GM19463 (cell line): ENCODE results near the gene GNB1.
A peak's percentile ranks its signal among the peaks of the same experiment; 100 is the strongest.

Source experiments
- ATAC-seq: cut with Tn5 transposase; IDR thresholded peaks from one replicate; pipeline ENCODE4 v1.9.1; 2021; ENCODE audit warnings: mild to moderate bottlenecking, moderate library complexity; ENCODE audit not compliant: unreplicated experiment

GNB1 gene

DNA sequence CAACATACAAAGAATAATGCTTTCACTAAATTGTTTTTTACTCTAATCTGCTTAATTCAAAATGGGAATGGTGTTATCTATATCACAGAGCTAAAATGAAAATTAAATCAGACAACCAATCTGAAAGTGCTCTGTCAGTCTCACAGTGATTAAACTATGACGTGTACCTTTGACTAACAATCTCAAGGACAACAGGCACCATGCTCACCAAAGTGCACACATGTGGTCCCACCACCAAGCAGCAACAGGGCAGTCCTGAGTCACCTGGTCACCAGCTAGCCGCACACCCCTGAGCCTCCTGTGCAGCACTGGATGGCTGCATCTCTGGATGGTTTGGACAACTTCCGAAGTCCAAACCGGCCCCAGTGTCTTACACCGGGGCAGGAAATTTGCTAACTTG is 58.1 kb downstream of the GNB1 start:
- no peak for ATAC-seq

DNA sequence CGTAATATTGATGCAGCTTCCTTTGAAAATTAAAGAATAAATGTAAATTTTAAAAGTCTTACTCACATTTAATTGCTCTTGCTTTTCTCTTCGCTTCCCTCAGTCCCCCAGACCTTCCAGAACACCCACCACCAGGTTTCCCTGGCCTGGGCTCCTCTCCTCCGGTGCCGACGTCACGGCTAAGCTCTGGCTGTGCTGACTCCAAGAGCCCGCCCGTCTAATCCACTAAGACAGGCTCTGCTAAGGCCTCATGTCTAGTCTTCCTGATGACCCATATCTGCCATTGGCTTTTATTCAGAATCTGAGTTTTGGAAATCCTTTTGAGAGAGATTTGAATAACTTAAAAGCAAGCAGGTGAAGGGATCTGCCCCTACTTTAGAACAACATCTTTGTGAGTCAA is 58.7 kb downstream of the GNB1 start:
- no peak for ATAC-seq

DNA sequence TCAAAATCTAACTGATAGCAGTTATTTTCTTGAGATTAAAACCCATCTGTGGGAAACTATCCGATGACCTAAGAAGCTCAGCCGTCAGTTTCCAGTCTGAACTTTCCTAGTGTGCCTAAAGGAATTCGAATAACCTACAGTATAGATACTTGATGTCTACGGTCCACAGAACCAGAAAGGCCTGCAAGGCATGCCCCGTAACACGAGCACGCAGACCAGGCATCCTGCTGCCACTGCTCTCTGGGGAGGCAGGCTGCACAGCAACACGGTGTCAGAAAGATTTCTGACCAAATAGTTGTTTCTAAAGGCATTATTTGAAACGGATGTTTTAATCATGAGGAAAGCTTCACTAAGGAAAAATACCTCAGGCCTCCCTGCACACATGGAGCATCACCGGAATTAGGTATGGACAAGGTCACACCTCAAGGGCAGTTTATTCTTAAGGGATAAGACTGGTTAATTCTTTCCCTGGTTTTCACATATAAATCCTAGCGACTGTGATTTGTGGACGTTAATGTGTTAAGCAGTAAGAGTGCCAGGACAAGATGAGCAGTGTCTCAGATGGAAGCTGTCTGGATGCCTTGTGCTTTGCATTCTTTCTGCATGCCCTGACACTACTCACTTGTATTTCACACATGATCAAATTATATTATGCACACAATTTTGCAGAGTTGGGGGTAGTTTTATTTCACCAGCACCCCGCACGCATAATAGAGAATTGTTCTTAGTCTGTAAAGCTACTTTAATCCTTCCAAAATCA is 63.6 kb downstream of the GNB1 start:
- no peak for ATAC-seq

DNA sequence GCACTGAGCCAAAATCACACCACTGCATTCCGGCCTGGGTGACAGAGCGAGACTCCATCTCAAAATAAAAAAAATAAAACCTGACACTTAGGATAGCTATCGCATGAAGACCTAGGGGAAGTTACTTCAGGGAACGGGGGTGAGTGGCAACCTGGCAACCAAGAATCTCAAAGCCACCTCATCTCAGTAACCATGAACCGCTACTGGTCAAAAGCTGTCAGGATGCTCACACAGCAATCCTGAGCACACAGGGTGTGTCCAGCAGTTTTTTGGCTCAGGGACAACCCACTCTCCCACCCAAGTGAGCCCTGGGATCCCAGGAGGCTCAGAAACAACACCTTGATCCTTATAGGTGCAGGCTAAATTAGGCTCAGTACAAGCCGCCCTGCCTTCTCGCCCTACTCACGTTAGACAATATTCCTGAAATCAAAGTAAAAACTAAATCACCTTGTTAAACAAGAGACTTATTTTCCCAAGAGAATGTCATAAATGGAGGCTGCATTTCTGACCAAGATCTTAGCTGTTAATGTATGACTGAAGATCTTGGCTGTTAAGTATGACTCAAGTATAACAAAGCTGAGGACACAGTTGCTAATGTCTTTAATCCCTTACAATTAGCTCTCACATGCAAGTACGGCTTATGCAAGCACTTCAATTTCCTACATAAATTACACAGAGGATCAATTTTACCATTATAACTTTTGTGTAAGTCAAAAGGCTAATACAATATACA is 64.4 kb downstream of the GNB1 start:
- ATAC-seq = no peak

DNA sequence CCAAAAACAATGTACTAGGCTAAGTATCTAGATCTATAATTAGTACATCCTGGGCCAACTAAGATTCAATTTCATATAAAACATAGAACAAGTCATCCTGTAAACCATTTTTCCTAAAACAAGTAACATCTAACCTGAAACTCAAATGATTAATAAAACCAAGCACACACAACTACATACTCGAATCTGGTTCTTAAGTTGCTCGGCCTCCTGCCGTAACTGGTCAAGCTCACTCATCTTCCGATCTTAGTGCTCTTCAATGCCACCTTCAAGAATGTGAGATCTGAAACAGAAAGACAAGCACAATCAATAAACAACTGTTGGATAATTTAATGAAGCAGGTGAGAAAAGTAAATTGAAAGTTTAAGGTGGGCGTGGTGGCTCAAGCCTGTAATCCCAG is 65.7 kb downstream of the GNB1 start:
- no peak for ATAC-seq

DNA sequence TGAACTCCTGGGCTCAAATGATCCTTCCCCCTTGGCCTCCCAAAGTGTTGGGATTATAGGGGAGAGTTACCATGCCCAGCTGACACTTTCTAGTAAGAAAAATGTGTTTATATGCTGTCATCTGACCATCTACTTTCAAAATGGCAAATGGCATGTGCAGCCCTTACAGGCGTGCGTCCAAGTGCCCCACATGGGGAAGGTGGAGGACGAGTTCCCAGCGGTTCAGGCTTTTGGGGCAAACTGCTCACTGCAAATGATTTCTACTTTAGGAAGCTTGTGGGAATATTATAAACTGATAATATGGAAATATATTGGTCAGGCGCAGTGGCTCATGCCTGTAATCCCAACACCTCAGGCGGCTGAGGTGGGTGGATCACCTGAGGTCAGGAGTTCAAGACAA is 71.1 kb downstream of the GNB1 start:
- no peak for ATAC-seq

DNA sequence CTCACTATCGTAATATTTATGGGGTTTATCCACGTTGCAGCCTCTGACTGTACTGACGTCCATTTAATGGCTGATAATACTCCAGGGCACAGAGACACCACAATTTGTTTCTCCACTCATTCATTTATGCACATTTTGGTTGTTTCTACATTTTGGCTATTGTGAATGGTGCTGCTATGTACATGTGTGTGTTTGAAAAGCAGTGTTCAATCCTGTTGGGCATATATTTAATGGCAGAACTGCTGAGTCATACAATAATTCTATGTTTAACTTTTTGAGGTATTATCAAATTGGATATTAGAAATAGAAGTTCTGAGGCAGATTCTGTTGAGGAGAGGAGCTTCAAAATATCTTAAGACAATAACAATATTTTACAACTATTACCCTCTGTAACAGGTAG is 73.7 kb downstream of the GNB1 start:
- ATAC-seq = no peak

DNA sequence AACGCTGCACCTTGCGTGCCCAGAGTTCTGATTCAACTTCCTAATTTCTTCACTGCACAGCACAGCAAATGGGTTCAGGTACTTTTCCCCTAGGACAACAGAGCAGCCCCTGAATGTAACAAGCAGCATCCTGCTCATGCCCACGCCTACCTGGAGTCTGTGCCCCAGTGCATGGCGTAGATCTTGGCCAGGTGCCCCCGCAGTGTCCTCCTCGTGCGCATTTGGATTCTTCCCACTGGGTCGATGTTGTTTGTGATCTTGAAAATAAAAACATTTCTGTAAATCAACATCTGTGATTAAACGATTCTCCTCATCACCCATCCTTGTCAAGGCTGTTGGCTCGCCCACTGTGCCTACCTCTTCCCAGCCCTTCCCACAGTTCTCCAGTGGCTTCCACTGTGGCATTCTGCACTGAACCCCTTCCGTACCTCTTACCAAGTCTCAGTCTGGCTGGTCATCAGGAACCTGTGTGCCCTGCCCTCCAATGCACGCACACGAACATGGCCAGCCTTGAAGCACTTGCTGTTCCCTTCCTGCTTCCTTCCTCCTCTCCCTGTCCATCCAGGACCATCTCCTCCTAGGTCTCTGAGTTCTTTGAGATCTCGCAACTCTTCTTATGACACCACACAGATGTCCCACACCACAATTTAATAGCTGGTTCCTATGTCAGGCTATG is 75.1 kb downstream of the GNB1 start:
- no peak for ATAC-seq

DNA sequence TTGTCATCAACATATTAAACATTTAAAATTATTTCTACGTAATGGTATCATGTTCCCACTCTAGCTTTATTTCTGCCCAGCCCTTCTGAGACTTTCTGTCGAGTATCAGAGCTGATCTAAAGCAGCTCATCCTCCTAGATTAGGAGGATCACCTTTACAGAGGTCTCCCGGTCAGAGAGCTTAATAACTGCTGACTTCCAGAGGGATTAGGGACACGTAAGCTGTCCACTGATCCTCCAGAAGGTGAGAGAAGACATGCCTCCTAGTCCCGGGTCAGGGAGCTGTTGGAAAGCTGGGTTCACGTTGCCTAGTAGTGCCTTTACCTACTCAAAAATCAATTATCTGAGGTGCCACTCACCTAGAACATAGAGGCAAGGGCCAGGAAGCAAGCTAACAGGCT is 81.4 kb downstream of the GNB1 start:
- ATAC-seq = no peak

DNA sequence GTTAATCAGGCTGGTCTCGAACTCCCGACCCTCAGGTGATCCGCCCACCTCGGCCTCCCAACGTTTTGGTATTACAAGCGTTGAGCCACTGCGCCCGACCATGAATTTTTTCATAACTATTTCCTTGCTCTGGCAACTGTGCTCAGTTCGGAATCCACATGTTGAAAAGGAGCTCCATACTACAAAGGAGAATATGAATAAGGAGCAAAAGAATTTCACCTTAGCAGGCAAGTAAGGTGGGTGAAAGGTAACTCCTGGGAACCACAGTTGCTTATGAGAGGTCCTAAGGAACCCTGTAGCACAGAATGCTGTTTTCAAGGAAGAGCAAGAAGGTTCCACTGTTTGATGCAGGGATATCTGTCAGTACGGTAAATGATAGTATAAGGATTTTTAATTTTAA is 82.7 kb downstream of the GNB1 start:
- ATAC-seq = no peak

DNA sequence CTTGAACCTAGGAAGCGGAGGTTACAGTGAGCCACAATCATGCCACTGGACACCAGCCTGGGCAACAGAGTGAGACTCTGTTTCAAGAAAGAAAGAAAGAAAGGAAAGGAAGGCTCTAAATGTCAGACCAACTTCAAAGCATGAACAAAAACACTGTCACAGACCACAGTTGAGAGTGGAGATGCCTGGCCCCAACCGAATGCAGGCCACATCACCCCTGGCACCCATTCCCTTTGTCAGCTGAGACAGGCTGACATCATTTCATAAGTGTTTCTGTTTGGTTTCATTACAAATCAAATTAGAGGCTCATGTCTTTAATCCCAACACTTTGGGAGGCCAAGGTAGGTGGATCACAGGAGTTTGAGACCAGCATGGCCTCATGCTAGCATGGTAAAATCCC is 84.0 kb downstream of the GNB1 start:
- ATAC-seq = no peak

DNA sequence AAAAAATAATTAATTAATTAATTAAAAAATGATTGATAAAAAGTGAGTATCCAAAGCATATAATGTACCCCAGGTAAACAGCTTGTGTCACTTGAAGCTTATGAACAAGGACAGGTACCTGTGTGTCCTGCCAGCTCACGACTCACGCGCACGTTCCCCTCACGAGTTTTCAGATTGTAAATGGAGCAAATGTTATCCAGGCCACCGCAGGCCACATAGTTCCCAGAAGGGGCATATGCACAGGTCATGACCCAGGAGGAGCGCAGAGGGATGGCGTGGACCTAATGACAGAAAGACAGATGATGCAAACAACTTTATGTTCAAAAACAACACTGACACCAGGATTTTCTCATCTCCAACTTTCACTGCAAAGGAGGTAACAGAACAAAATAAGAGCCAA is 86.6 kb downstream of the GNB1 start:
- ATAC-seq = no peak

DNA sequence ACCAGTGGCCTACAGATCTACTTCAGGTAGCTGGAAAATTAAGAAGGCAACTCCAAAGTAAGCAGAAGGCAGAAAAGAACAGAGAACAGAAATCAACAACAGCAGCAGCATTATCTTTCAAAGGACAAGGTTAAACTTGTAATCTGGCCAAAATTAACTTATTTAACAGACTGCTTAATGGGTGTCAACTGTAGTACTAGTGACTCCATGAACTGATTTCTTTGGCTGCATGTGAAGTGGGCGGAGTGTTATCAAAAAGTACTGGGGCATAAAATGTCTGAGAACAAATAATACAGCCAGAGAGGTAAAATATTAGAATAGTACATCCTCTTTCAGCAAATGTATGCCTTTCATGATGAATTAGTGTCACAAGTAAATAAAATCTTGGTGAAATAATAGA is 88.0 kb downstream of the GNB1 start:
- no peak for ATAC-seq

DNA sequence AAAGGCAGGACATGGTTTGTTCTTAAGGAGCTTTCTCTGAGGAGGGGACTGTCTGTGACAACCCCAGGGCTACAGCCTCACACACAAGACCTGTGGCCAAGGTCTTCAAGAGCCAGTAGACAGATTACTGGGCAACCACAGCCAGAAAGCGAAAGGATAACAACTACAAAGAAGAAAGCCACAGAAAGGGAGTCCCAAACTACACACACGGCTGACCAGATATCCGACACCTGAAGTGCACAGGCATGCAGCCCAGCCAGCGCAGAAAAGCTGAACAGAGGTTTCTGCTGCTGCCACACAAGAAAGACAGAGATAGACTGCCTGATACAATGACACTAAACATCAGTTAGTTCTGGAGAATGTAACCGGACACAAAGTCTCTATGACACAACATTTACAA is 91.2 kb downstream of the GNB1 start:
- ATAC-seq = peak; percentile 60

DNA sequence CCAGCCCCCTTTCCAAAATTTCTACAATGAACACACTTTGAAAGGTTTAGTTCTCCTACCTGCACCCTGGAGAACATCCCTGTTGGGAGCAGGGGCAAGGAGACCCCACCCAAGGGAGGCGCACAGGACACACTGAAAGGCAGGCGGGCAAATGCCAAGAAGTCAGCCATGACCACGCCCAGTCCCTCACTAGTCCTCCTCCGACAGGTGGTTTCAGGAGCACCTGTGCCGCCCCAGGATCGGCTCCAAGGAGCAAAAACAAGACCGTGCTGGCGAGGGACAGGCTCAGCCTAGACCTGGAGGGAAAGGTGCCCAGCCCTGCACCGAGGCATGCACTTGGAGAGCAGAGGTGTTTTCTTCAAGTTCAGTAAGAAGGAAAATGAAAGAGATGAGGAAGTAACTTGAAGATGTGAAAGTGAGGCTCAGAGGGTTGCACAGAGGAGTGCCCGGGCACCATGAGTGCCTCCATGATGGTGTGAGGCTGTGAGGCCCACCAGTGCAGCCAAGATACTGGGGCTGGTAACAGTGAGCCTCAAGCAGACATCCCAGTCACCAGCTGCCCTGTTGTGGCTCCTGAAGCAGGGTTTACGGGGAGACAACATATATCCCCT is 93.1 kb downstream of the GNB1 start:
- ATAC-seq = no peak

DNA sequence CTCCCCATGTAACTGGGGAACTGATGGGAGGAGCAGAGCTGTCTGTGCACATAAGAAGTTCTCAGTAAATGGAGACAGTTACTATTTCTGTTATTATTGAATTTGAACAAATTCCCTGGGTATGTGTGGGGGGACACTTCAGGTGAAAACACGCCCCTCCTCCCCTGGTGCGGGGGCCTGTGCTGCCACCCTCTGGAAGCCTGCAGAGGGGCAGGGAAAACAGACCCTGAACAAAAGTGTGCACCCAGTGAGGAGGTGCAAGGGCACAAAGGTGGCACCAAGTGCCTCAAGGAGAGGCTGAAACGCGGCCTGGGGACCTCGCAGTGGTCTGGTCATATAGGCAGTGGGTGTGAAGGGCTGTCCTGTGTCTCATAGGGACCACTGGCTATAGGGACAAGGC is 94.4 kb downstream of the GNB1 start:
- ATAC-seq = no peak

DNA sequence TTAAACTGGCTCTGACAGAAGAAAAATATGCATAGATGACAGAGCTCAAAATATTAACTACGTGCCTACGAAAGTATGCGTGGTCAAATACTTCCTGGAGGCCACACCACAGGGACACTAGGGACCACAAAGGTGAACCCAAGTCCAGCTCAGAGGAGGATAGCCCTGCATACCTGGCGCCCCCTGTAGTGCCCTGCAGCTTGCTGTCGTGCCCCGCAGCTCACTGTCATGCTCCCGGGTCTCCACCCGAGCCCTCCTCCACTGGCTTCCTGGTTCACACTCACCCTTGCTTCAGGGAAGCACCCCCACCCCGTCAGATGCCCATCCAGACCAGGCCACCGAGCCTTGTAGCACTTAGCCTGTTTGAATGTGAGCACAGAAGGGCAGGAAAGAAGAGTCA is 95.9 kb downstream of the GNB1 start:
- no peak for ATAC-seq

DNA sequence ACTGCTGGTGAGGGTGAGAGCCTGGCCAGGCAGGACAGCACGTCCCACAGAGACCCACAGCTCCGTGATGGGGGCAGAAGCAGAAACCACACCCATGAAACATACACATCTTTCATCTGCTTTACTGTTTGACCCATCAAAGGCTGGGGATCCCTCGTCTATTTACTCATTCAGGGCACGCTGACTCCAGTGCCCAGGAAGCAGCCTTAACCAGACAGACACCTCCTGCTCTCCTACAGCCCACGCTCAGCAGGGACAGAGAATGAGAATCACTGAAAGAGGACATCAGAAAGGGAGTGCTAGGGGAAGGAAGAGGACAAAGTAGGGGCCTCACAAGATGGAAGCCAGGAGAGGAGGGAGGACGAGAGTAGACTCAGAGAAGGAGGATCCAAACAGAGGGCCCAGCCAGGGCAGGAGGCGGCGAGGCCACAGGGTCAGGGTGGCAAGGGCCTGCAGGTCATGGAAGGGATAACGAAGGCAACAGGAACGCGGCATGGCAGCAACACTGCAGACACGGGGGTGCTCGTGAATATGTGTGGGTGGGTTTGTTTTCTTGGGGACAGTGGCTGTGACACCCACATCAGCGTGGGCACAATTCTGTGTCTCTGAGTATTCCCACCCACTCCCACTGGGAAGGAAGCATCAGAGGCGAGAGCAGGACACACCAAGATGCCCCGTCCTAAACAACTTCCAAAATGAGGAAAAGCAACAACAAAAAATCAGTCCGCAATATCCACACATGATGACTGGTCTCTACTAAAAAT is 97.2 kb downstream of the GNB1 start:
- ATAC-seq = no peak

DNA sequence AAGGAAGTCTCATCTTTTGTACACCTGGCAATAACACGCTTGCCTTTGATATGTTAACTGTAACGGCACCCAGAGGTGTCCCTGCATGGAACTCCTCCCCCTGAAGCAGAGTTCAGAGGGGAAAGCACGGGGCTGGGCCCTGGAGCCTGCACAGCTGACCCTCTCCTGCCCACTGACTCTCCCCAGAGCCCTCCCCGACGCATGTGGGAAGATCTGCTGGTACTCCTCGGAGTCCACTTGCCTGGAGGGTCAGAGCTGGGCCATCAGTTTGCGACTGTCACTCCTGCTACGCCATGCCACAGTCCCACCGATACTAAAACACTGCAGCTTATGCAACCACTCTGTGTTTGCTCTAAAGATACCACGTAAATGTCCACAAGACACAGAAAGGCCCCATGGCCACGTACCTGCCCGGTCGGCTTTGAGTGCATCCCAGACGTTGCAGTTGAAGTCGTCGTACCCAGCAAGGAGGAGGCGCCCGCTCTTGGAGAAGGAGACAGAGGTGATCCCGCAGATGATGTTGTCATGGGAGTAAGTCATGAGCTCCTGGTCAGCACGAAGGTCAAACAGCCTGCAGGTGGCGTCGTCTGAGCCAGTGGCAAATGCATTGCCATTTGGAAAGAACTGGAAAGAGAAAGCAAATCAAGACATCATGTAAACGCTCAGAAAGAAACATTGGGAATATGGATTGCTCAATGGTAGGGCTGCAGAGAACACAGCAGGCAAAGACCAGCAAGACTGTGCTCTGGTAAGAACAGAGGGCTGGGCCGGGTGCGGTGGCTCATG is 102.0 kb downstream of the GNB1 start:
- no peak for ATAC-seq

DNA sequence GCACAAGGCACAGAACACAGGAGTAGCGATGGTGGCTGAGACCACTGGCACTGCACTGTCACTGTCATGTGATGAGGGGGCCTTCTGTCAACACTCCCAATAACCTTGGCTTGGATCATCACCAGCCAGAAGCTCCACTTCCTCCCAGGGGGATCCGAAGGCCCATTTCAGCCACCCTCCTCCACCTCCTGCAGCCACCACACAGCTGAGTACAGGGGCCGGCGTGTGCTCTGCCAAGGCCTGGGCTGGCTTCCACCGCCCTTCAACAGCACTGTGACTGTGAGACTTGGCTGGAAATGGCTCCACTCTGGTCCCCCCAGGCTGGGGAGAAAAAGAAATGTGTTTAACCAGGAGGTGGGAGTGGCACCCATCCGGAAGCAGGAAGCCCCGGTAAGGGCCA is 102.8 kb downstream of the GNB1 start:
- no peak for ATAC-seq
